Endothelial cell (in vitro differentiated cells): ENCODE measurements around the gene UBE2U. TPM values are rescaled to one million over a fixed set of nuclear protein-coding genes. Genes with fewer than 3 reads are reported as not detected.

Source experiments
- DNase-seq: peaks from one replicate; pipeline ENCODE4 v3.0.0; 2021; ENCODE audit warnings: low spot score
- H3K27ac Mint-ChIP-seq: one replicate; pipeline ENCODE4 v1.8.0; 2021; ENCODE audit warnings: mixed read lengths, inconsistent platforms; ENCODE audit not compliant: unreplicated experiment
- H3K27me3 Mint-ChIP-seq: one replicate; pipeline ENCODE4 v1.8.0; 2021; ENCODE audit warnings: mild to moderate bottlenecking, moderate library complexity, mixed read lengths, inconsistent platforms; ENCODE audit not compliant: unreplicated experiment
- H3K36me3 Mint-ChIP-seq: one replicate; pipeline ENCODE4 v1.8.0; 2021; ENCODE audit warnings: mild to moderate bottlenecking, low read depth, mixed read lengths, inconsistent platforms; ENCODE audit not compliant: unreplicated experiment
- H3K4me1 Mint-ChIP-seq: one replicate; pipeline ENCODE4 v1.8.0; 2021; ENCODE audit warnings: mild to moderate bottlenecking, mixed read lengths, inconsistent platforms; ENCODE audit not compliant: unreplicated experiment
- H3K4me3 Mint-ChIP-seq: one replicate; pipeline ENCODE4 v1.8.0; 2021; ENCODE audit warnings: mild to moderate bottlenecking, mixed read lengths, inconsistent platforms; ENCODE audit not compliant: unreplicated experiment
- H3K9me3 Mint-ChIP-seq: one replicate; pipeline ENCODE4 v1.8.0; 2021; ENCODE audit warnings: mixed read lengths, inconsistent platforms; ENCODE audit not compliant: unreplicated experiment
- CTCF ChIP-seq: fragments of 200-600 bp; sonication (generic); IDR thresholded peaks from one replicate; pipeline ENCODE4 v1.5.0; 2021; ENCODE audit warnings: antibody characterized with exemption; ENCODE audit not compliant: unreplicated experiment
- total RNA-seq: library from RNA; stranded (reverse); fragmentation: NEBNext Ultra II Directional; extraction: Animal tissue kit (Norgen Biotek cat#: 25700); gene quantifications from one replicate; pipeline ENCODE4 v1.2.1, GENCODE V29; 2021; ENCODE audit not compliant: unreplicated experiment

UBE2U gene
- total RNA-seq, 1 donor from 2014 or later, result not detected

DNA sequence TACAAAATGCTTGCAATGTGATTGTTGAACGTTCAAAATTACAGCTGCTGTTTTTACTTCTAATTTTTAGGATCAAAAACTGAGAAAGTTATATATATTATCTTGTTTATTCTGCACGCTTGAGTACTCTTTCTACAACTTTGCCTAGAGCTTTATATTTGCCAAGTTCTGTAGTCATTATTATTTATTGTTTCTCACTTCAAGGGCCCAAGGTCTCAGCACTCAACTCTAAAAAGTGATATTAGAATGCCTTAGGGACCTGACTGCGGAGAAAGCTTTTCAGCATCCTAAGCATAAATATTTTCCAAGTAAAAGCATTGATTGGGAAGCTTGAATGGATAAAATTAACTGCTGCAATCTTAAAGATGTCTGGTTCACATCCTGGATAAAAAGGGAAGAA is 83.6 kb downstream of the UBE2U start:
- Mint-ChIP-seq H3K27me3 (no peaks in the 10 kb centered on the region), H3K4me1 (peaks cover 5% of the 10 kb centered on the region), H3K27ac (no peak overlapping the region), H3K9me3 (no peaks in the 10 kb centered on the region), H3K36me3 (no peaks in the 10 kb centered on the region), H3K4me3 (no peak overlapping the region)
- no peak for TF ChIP-seq CTCF
- DNase-seq, result no peak

DNA sequence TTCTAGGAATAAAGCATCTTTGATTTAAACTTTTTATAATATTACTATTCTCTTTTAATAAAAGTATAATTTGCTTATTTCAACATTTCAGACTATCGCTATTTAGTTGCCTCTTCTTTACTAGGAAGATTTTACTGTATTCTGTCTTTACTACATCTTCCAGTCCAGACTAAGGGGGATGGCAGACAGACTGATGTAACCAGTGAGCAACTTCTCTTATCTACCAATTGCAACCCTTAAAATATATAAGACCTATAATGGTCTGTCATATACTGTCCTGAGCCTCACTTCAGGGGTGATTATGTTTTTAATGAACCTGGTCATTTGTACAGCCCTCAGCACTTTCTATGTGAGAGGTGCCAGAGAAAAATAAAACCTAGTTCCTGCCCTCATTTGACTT is 87.0 kb downstream of the UBE2U start:
- Mint-ChIP-seq H3K4me3 (no peak overlapping the region), H3K9me3 (no peaks in the 10 kb centered on the region), H3K27me3 (no peaks in the 10 kb centered on the region), H3K27ac (no peak overlapping the region), H3K36me3 (no peaks in the 10 kb centered on the region), H3K4me1 (no peaks in the 10 kb centered on the region)
- no peak for TF ChIP-seq CTCF
- DNase-seq, result no peak

DNA sequence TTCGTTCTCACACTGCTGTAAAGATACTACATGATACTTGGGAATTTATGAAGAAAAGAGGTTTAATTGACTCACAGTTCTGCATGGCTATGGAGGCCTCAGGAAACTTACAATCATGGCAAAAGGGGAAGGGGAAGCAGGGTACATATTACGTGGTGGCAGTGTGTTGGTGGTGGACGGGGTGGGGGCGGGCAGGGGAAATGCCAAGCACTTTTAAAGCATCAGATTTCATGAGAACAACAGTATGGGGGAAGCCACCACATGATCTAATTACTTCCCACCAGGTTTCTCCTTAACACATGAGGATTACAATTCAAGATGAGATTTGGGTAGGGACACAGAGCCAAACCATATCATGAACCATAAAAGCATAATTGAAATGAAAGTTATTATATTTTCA is 88.5 kb downstream of the UBE2U start:
- Mint-ChIP-seq H3K4me3 (no peak overlapping the region), H3K27ac (no peak overlapping the region), H3K36me3 (no peaks in the 10 kb centered on the region), H3K4me1 (no peaks in the 10 kb centered on the region), H3K9me3 (no peaks in the 10 kb centered on the region), H3K27me3 (no peaks in the 10 kb centered on the region)
- no peak for DNase-seq
- TF ChIP-seq CTCF, result no peak

GRCh38 chr1:64292399-64292798 is 89.0 kb downstream of the UBE2U start:
- Mint-ChIP-seq H3K9me3 (no peaks in the 10 kb centered on the region), H3K4me1 (no peaks in the 10 kb centered on the region), H3K36me3 (no peaks in the 10 kb centered on the region), H3K27me3 (no peaks in the 10 kb centered on the region), H3K27ac (no peak overlapping the region), H3K4me3 (no peak overlapping the region)
- no peak for TF ChIP-seq CTCF
- DNase-seq, result no peak

GRCh38 chr1:64293820-64294219 is 90.4 kb downstream of the UBE2U start:
- Mint-ChIP-seq H3K27ac (no peak overlapping the region), H3K27me3 (no peaks in the 10 kb centered on the region), H3K4me3 (no peak overlapping the region), H3K9me3 (no peaks in the 10 kb centered on the region), H3K4me1 (no peaks in the 10 kb centered on the region), H3K36me3 (no peaks in the 10 kb centered on the region)
- no peak for TF ChIP-seq CTCF
- DNase-seq, result no peak
